ENCODE results near the gene CDH4.

DNA sequence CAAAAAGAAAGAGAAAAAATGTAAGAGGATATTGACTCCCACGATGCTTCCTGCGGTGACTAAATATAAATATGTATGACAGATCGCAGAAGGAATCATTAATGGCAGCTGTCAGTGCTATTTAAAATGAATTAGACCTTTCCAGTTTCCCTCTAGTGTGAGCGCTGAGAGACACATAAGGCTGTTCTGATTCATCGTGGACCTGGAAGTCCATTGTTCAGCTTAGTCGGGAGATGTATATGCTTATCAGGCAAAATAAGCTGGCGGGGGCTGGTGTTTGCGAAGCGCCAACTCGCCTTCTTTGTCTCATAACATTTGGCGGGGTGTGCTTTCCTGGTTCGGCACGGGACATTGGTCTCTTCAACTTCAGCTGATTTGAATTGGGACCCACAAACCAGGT, 95.4 kb downstream of the CDH4 start:
- TF ChIP-seq POLR2AphosphoS5 (IDR thresholded peaks at IDR 0.05) (no peak), CTCF (IDR thresholded peaks at IDR 0.05) (no peak), POLR2A (IDR thresholded peaks at IDR 0.05) (no peak)

All from sigmoid colon (tissue), 4 donors.